GM19035 (cell line): ENCODE results near the gene PIK3R6.

ENCODE experiments used
- ATAC-seq: cut with Tn5 transposase; IDR thresholded peaks from one replicate; pipeline ENCODE4 v1.9.1; 2021; ENCODE audit not compliant: unreplicated experiment

The PIK3R6 gene

GRCh38 chr17:8867361-8867981, at the start of gene PIK3R6:
TSS of gene PIK3R6 (minus strand) at chr17:8867674. CDS start at chr17:8849794, 17,880 bp downstream.
- ATAC-seq, result no peak

GRCh38 chr17:8916466-8916865, 49.0 kb upstream of the PIK3R6 start:
- no peak for ATAC-seq

GRCh38 chr17:8914554-8914953, 47.1 kb upstream of the PIK3R6 start:
- ATAC-seq, result no peak

- no peak for ATAC-seq
These were observed 46.4 kb upstream of the PIK3R6 start for GRCh38 chr17:8913879-8914278.

- no peak for ATAC-seq
These were observed 45.6 kb upstream of the PIK3R6 start for GRCh38 chr17:8913091-8913490.

GRCh38 chr17:8912084-8912981, 44.9 kb upstream of the PIK3R6 start:
- ATAC-seq, result no peak

GRCh38 chr17:8910969-8911604, 43.6 kb upstream of the PIK3R6 start:
- no peak for ATAC-seq

GRCh38 chr17:8909586-8910270, 42.3 kb upstream of the PIK3R6 start:
- ATAC-seq, result no peak

GRCh38 chr17:8905331-8905730, 37.9 kb upstream of the PIK3R6 start:
- no peak for ATAC-seq

- ATAC-seq, result no peak
These were observed 37.2 kb upstream of the PIK3R6 start for GRCh38 chr17:8904686-8905085.

GRCh38 chr17:8904201-8904600, 36.7 kb upstream of the PIK3R6 start:
- ATAC-seq, result no peak

- no peak for ATAC-seq
These were observed 33.4 kb upstream of the PIK3R6 start for GRCh38 chr17:8900626-8901585.

GRCh38 chr17:8900207-8900606, 32.7 kb upstream of the PIK3R6 start:
- no peak for ATAC-seq

GRCh38 chr17:8898636-8899035, 31.2 kb upstream of the PIK3R6 start:
- ATAC-seq, result no peak

- ATAC-seq, result no peak
These were observed 30.7 kb upstream of the PIK3R6 start for GRCh38 chr17:8898126-8898525.

GRCh38 chr17:8896641-8897635, 29.5 kb upstream of the PIK3R6 start:
- no peak for ATAC-seq

GRCh38 chr17:8896087-8896486, 28.6 kb upstream of the PIK3R6 start:
- no peak for ATAC-seq

GRCh38 chr17:8894673-8895578, 27.5 kb upstream of the PIK3R6 start:
- peak; percentile 51 for ATAC-seq
